UCSD-AML1 (cell line): ENCODE measurements around the gene PBLD.
A peak's percentile ranks its signal among the peaks of the same experiment; 100 is the strongest.

Experiments
- DNase-seq: peaks from one replicate; lab custom pipeline; 2025; ENCODE audit not compliant: unreplicated experiment; lab: John Stamatoyannopoulos, UW

PBLD gene

GRCh38 chr10:68332259-68333057, at the start of gene PBLD:
TSS of gene PBLD (minus strand) at chr10:68332928. CDS start at chr10:68306844, 26,084 bp downstream.
- DNase-seq, result peak; percentile 73

- DNase-seq, result no peak
Observed at GRCh38 chr10:68371604-68372003, 38.9 kb upstream of the PBLD start.

GRCh38 chr10:68367121-68367520, 34.4 kb upstream of the PBLD start:
- no peak for DNase-seq

- no peak for DNase-seq
Observed at GRCh38 chr10:68366600-68366999, 33.9 kb upstream of the PBLD start.

DNA sequence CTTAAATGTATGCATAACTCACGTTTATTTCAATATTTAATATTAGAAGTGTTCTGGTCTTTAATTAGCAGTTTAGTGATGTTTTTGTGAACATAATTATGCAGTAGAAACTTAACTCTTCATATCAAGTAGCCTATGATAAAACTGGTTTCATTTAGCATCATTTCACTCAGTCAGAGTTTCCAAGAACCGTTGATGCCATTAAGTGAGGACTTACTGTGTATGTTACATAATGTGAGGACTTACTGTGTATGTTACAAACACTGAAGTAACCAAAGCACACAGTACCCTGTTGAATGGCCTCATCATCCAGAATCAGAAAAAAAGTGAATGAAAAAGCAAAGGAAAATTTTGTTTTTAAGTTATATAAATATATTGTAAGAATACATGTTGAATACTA, 32.9 kb upstream of the PBLD start:
- no peak for DNase-seq

DNA sequence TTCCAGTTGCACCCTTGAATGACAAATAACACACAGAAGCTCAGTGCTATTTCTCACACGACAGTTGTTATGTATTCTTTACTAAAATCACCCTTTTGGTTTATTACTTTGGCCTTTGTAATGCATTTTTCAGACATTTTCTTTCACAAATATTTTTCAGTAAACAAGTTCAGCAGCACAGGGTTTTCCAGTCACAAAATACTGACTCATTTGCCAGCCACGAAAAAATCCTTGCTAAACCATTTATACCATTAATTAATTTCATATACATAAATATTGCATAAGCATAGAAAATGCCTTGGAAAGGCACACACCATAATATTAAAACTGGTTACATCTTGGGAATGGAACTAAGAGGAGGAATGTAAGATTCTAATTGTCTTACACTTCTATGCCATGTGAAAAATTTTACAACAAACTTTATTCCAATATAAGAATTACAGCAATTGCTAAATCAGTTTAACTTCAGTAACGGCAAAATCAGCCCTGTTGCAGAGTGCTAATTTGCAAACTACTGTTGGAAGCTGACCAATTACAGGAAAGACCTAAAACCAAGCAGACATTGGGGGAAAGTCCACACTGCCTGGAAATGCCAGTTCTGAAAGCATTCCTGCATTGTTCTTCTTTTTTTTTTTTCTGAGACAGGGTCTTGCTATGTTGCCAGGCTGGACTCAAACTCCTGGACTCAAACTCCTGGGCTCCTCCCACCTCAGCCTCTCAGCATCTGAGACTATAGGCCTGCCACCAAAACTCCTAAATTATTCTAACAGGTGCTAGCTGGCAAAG, 31.6 kb upstream of the PBLD start:
- DNase-seq, result no peak

GRCh38 chr10:68362590-68362989, 29.9 kb upstream of the PBLD start:
- no peak for DNase-seq

DNA sequence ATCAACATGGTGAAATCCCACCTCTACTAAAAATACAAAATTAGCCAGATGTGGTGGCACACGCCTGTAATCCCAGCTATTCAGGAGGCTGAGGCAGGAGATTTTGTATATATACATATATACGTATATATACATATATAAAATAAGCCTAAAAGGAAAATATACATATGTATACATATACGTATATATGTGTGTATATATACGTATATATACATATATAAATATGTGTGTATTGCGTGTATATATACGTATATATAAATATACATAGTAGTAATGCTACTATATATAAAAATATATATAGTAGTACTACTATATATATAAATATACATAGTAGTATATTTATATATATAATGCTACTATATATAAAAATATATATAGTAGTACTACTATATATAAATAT, 26.5 kb upstream of the PBLD start:
- no peak for DNase-seq

GRCh38 chr10:68353537-68353936, 20.8 kb upstream of the PBLD start:
- no peak for DNase-seq

DNA sequence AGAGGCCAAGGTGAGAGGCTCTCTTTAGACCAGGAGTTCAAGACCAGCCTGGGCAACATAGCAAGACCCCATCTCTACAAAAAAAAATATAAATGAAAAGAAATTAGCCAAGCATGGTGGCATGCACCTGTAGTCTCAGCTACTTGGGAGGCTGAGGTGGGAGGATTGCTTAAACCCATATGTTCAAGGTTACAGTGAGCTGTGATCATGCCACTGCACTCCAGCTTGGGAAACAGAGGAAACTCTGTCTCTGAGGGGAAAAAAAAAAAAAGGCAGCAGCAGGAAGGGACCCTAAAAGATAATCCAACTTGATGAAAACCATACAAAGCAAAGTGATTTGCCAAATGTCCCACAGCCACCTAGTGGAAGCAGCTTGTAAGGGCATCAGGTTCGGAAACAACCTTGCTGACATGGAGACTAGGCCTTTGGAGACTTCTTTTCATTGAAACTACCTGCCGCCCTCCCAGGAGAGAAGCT, 15.6 kb upstream of the PBLD start:
- peak; percentile 20 for DNase-seq

DNA sequence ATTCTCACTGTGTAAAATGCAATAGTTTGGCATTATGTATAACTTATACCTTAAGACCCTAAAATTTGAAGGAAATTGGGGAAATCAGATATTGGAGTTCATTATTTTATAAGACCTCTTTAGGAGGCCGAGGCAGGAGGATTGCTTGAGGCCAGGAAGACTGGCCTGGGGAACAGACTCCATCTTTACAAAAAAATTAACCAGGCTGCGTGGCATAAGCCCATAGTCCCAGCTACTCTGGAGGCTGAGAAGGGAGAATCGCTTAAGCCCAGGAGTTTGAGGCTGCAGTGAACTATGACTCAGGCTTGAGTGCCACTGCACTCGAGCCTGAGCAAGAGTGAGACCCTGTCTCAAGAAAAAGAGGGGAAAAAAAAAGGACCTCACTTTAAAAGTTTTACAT, 14.0 kb upstream of the PBLD start:
- DNase-seq, result no peak

DNA sequence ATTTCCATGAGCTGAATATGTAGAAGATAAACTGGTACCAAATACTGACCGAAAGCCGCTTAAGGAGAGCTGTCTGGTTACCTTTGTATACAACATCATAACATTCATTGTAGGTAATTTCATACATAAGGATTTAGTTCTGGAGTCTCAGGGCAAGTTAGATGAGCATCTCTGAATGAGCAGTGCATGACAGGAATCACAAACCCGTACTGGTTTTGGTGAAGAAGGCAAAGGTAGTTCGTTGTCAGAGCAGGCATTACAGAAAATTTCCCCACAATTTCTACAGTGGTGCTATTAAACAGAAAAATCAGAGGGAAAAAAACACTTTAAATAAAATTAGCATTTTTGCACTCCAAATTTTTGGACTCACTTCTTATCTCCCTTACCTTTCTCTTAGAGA, 12.9 kb upstream of the PBLD start:
- DNase-seq, result no peak

DNA sequence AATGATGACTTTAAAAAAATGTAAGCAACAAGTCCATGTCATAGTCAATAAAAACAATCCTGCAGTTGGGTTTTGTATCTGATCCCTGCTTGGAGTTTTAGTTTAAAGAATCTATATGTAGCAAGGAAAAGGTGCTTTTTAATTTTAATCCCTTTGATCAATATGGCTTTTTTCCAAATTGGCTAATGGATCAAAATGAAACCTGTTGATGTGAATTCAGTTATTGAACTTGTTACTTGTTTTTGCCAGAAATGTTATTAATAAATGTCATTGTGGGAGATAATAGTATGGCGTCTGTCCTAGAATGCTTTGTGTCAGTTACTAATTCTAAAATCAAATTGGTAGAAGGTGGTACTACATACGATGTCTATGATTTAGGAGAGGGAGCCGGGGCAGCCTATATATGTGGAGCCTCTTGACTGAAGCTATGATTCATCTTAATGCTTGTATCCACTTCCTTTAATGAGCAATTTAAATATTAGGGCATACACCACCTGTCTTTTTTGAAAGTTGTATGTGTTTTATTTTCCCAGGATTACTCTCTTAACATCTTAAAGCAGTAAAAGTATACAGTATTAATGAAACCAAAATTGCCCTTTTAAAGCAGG, 10.3 kb upstream of the PBLD start:
- no peak for DNase-seq

GRCh38 chr10:68340358-68341080, 7.8 kb upstream of the PBLD start:
- no peak for DNase-seq

GRCh38 chr10:68336754-68337351, 4.1 kb upstream of the PBLD start:
- no peak for DNase-seq

DNA sequence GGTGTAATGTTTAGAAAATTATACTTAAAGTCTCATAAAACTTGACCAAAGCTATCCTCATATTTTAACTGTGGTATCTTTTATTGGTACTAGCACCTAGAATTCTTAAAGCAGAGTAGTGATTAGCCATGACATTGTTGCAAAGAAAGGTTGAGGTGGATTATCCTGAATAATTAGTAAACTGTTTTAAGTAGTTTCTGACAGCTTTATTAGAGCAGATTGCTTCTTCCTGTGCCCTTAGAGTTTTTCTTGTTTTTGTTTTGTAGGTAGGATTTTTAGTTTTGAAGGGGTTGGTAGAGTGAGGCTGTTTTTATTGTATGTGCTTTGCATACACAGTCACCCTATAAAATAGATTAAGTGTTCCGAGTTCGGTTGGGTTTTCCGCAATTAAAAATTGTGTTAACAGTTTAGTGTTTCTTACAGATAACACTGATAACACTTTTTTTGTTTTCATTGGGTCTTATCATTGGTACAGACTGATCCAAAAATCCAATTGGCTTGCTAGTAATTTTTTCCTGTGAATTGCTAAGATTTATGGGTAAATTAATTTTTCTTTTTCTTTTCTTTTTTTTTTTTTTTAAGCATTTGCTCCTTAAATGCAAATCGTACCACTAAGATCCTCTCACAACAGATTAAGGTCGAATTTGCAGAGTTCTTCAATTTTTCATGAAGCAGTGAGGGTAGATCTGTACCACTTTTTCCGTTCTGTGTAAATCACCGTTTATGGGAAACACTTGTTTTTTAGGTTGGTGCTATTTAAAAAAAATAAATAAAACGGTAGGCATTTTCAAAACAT, 2.1 kb upstream of the PBLD start:
- no peak for DNase-seq

GRCh38 chr10:68333440-68334431, 1.0 kb upstream of the PBLD start:
- DNase-seq, result no peak

- no peak for DNase-seq
Observed at GRCh38 chr10:68333058-68333395, 299 bp upstream of the PBLD start.
